AG04450 (cell line): ENCODE measurements around the gene C1QC. TPM values are rescaled to one million over a fixed set of nuclear protein-coding genes. Genes with fewer than 3 reads are reported as not detected.

Source experiments
- CTCF ChIA-PET: fragments of 300-600, 350-600 bp; formaldehyde crosslinking; extraction: SDS; loops from one replicate; lab custom pipeline; 2022; ENCODE audit warnings: antibody characterized with exemption, inconsistent platforms; lab: Charles Lee
- POLR2A ChIA-PET: fragments of 350-600 bp; formaldehyde crosslinking; extraction: SDS; loops from one replicate; lab custom pipeline; 2021; ENCODE audit warnings: antibody characterized with exemption, inconsistent platforms; lab: Yijun Ruan, JAX
- DNase-seq: peaks from one replicate; pipeline ENCODE4 v3.0.0-alpha.2; 2011; ENCODE audit warnings: low read depth, low spot score
- H3K27ac ChIP-seq: one replicate; pipeline ENCODE4 v1.5.1; 2012; ENCODE audit warnings: low read depth, low read length, control low read depth
- H3K27me3 ChIP-seq: one replicate; pipeline ENCODE4 v1.6.0; 2012; ENCODE audit warnings: low read length; ENCODE audit not compliant: control insufficient read depth, insufficient read depth
- H3K4me3 ChIP-seq: 2 replicates; pipeline ENCODE4 v1.5.1; 2011; ENCODE audit warnings: mild to moderate bottlenecking, low read depth, low read length, control low read depth
- H3K9me3 ChIP-seq: 2 replicates; pipeline ENCODE4 v1.5.1; 2012; ENCODE audit warnings: low read length; ENCODE audit not compliant: control insufficient read depth, insufficient read depth
- polyA plus RNA-seq: library from polyadenylated mRNA; depleted of rRNA; stranded (reverse); fragments of >200 nt; gene quantifications from 2 replicates; pipeline ENCODE4 v1.2.3, GENCODE V29; 2011
- TF ChIP-seq, protein P1 (sequence below): IDR thresholded peaks from 2 replicates; pipeline ENCODE4 v1.5.1; 2011; ENCODE audit warnings: low read depth, low read length, control low read depth, inconsistent platforms

Gene C1QC
- polyA plus RNA-seq, 1 experiment, result not detected

GRCh38 chr1:22598736-22599135, 44.7 kb upstream of the C1QC start:
- no peak overlapping the region for H3K4me3 ChIP-seq
- H3K27ac ChIP-seq, result no peak overlapping the region
- TF ChIP-seq, protein P1, sequence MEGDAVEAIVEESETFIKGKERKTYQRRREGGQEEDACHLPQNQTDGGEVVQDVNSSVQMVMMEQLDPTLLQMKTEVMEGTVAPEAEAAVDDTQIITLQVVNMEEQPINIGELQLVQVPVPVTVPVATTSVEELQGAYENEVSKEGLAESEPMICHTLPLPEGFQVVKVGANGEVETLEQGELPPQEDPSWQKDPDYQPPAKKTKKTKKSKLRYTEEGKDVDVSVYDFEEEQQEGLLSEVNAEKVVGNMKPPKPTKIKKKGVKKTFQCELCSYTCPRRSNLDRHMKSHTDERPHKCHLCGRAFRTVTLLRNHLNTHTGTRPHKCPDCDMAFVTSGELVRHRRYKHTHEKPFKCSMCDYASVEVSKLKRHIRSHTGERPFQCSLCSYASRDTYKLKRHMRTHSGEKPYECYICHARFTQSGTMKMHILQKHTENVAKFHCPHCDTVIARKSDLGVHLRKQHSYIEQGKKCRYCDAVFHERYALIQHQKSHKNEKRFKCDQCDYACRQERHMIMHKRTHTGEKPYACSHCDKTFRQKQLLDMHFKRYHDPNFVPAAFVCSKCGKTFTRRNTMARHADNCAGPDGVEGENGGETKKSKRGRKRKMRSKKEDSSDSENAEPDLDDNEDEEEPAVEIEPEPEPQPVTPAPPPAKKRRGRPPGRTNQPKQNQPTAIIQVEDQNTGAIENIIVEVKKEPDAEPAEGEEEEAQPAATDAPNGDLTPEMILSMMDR, result no peak
- ChIA-PET POLR2A (no interaction called here), CTCF (no interaction called here)
- DNase-seq, result no peak
- peaks cover 23% of the 10 kb centered on the region for H3K27me3 ChIP-seq
- H3K9me3 ChIP-seq, result no peaks in the 10 kb centered on the region

GRCh38 chr1:22600071-22600816, 43.2 kb upstream of the C1QC start:
- no peak overlapping the region for H3K27ac ChIP-seq
- TF ChIP-seq, protein P1, result no peak
- H3K4me3 ChIP-seq, result no peak overlapping the region
- ChIA-PET CTCF (no interaction called here), POLR2A (no interaction called here)
- no peaks in the 10 kb centered on the region for H3K9me3 ChIP-seq
- DNase-seq, result no peak
- peaks cover 35% of the 10 kb centered on the region for H3K27me3 ChIP-seq

- ChIA-PET CTCF (no interaction called here), POLR2A (no interaction called here)
- Histone ChIP-seq H3K9me3 (no peaks in the 10 kb centered on the region), H3K27me3 (peaks cover 31% of the 10 kb centered on the region), H3K4me3 (no peak overlapping the region), H3K27ac (no peak overlapping the region)
- TF ChIP-seq, protein P1, result no peak
- no peak for DNase-seq
Observed at GRCh38 chr1:22600817-22601605, 42.4 kb upstream of the C1QC start.

- H3K27me3 ChIP-seq, result peaks cover 34% of the 10 kb centered on the region
- DNase-seq, result no peak
- H3K4me3 ChIP-seq, result no peak overlapping the region
- no peaks in the 10 kb centered on the region for H3K9me3 ChIP-seq
- POLR2A ChIA-PET, result no interaction called here
- CTCF ChIA-PET, result no interaction called here
- H3K27ac ChIP-seq, result no peak overlapping the region
- TF ChIP-seq, protein P1, result no peak
Observed at GRCh38 chr1:22601610-22602009, 41.8 kb upstream of the C1QC start.
